Progenitor cell of endocrine pancreas (in vitro differentiated cells): ENCODE results near the gene KLKB1. TPM values are rescaled to one million over a fixed set of nuclear protein-coding genes. Genes with fewer than 3 reads are reported as not detected.

Experiments
- DNase-seq: peaks from one replicate; pipeline ENCODE4 v3.0.0; 2021; ENCODE audit warnings: low spot score; ENCODE audit not compliant: unreplicated experiment
- H3K27ac Mint-ChIP-seq: 2 replicates; pipeline ENCODE4 v1.8.0; 2021; ENCODE audit warnings: mild to moderate bottlenecking, moderate library complexity, mixed read lengths
- H3K27me3 Mint-ChIP-seq: 2 replicates; pipeline ENCODE4 v1.8.0; 2021; ENCODE audit warnings: mixed read lengths
- H3K36me3 Mint-ChIP-seq: 2 replicates; pipeline ENCODE4 v1.8.0; 2022; ENCODE audit warnings: mixed read lengths; ENCODE audit not compliant: insufficient read depth
- H3K4me1 Mint-ChIP-seq: 2 replicates; pipeline ENCODE4 v1.8.0; 2021; ENCODE audit warnings: low read depth, mixed read lengths
- H3K4me3 Mint-ChIP-seq: 2 replicates; pipeline ENCODE4 v1.8.0; 2021; ENCODE audit warnings: low read depth, mild to moderate bottlenecking, moderate library complexity, mixed read lengths
- H3K9me3 Mint-ChIP-seq: 2 replicates; pipeline ENCODE4 v1.8.0; 2021; ENCODE audit warnings: low read depth, mixed read lengths
- total RNA-seq: library from RNA; stranded (reverse); gene quantifications from 2 replicates; pipeline ENCODE4 v1.2.1, GENCODE V29; 2021
- TF ChIP-seq, protein P1 (sequence below): fragments of 200-600 bp; sonication (generic); IDR thresholded peaks from one replicate; pipeline ENCODE4 v1.5.0; 2021; ENCODE audit warnings: antibody characterized with exemption, mild to moderate bottlenecking; ENCODE audit not compliant: unreplicated experiment

KLKB1 gene
- total RNA-seq, 1 donor from 2014 or later = not detected

DNA sequence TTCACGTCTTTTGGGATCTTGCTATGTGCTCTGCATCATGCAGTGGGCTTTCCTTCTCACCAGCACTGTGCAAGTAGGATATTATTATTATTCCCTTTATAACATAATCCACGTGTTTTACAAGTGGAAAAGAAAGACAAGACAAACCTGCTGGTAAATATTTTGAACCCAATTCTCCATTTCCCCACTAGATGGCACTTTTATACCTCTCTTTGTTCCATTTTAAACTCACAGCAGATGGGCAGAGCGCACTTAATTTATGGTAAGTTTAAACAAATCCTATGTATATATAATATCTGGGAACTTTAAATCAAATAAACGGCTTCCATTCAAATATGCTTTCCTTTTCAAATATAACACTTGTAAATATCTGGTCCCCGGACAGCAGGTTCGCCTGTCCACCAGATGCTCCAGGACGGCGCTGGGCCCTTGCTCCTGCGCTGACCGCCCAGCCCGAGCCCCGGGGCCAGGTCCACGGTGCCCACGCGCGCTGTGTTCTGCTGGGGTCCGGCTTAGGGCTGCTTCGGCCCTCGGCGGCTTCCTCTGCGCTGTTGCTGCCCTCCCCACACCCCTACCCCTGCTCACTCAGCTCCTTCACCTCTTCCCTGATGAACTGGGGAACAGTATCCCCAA lies 69.8 kb downstream of the KLKB1 start:
- TF ChIP-seq, protein P1, sequence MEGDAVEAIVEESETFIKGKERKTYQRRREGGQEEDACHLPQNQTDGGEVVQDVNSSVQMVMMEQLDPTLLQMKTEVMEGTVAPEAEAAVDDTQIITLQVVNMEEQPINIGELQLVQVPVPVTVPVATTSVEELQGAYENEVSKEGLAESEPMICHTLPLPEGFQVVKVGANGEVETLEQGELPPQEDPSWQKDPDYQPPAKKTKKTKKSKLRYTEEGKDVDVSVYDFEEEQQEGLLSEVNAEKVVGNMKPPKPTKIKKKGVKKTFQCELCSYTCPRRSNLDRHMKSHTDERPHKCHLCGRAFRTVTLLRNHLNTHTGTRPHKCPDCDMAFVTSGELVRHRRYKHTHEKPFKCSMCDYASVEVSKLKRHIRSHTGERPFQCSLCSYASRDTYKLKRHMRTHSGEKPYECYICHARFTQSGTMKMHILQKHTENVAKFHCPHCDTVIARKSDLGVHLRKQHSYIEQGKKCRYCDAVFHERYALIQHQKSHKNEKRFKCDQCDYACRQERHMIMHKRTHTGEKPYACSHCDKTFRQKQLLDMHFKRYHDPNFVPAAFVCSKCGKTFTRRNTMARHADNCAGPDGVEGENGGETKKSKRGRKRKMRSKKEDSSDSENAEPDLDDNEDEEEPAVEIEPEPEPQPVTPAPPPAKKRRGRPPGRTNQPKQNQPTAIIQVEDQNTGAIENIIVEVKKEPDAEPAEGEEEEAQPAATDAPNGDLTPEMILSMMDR = peak; percentile 72
- no peak for DNase-seq

DNA sequence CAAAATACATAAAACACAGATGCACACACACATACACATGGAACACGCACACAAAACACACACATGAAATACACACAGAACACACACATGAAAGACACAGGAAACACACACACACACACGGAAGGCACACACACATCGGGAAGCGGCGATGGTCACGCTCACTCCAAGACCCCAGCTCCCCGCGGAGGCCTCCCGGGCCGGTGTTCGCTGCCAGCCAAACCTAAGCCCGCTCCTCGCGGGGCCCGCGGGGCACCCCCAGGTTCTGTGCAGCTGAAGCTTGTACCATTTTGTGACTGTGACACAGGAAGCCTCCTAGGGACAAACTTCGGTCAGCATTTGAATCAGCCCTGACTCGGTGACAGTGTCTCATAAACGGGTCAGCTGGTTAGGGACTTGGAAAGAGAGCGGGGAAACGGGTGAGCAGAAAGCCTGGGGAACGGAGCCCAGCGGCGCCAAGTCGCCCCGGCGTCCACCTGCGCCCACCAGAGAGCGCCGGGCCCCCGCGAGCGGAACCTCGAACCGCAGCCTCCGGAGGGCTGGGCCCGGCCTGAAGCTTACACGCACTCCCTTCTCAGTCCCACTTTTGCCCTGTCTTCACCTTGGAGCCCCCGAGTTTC lies 70.8 kb downstream of the KLKB1 start:
- Mint-ChIP-seq H3K9me3 (no peaks in the 10 kb centered on the region), H3K4me1 (peaks cover 5% of the 10 kb centered on the region), H3K27ac (no peak overlapping the region), H3K4me3 (no peak overlapping the region), H3K36me3 (no peaks in the 10 kb centered on the region), H3K27me3 (peaks cover 5% of the 10 kb centered on the region)
- TF ChIP-seq, protein P1 = no peak
- DNase-seq = no peak

More for the DNA sequence above, 69.8 kb downstream of the KLKB1 start:
- Mint-ChIP-seq H3K27ac (no peak overlapping the region), H3K36me3 (no peaks in the 10 kb centered on the region), H3K27me3 (peaks cover 5% of the 10 kb centered on the region), H3K9me3 (no peaks in the 10 kb centered on the region), H3K4me3 (no peak overlapping the region), H3K4me1 (peaks cover 5% of the 10 kb centered on the region)

DNA sequence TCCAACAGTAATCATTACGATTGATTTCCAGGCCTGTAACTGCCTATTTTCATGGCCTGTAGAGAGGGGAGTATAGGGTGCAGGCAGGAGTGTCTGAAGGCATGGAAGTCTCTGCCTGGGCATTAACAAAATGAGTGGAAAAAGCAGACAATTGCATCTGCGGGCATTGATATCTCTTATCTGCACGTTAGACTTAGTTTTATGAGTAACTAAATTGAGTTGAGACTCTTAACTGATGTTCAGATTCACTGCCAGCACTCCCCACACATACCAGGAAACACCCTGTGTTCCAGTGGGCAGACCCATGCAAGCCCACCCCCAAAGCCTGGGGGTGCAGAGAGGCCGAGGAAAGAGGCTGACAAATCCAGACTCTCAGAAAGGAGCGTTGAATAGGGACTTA lies 72.0 kb downstream of the KLKB1 start:
- TF ChIP-seq, protein P1 = no peak
- Mint-ChIP-seq H3K9me3 (no peaks in the 10 kb centered on the region), H3K27me3 (peaks cover 5% of the 10 kb centered on the region), H3K4me1 (peaks cover 5% of the 10 kb centered on the region), H3K27ac (no peak overlapping the region), H3K36me3 (no peaks in the 10 kb centered on the region), H3K4me3 (no peak overlapping the region)
- no peak for DNase-seq

DNA sequence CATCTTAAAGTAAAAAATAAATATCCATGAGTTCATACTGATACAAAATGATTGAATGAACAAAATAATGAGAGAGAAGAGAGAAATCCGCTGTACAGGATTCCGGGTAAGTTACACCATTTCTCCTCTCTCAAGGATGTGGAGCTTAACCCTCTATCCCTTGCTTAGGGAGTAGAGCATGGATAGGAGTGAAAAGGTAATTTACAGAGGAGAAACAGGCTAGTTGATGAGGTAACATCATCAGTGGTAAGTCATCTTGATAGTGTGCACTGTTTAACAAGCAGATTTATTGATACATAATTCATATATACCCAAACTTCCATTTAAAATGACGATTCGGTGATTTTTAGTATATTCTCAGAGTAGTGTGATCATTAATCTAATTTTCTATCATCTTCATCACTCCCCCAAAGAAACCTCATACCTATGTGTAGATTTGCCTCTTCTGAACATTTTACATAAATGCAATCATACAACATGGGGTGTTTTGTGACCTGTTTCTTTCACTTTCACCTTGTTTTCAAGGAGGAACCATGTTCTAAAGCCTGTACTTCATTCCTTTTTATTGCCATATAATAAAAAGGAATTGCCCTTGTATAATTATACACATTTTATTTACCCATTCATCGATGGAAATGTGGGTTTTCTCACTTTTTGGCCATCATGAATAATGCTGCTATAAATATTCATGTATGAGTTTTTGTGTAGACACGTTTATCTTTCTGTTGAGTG lies 73.5 kb downstream of the KLKB1 start:
- no peaks in the 10 kb centered on the region for H3K36me3 Mint-ChIP-seq
- H3K9me3 Mint-ChIP-seq = no peaks in the 10 kb centered on the region
- H3K4me1 Mint-ChIP-seq = peaks cover 5% of the 10 kb centered on the region

DNA sequence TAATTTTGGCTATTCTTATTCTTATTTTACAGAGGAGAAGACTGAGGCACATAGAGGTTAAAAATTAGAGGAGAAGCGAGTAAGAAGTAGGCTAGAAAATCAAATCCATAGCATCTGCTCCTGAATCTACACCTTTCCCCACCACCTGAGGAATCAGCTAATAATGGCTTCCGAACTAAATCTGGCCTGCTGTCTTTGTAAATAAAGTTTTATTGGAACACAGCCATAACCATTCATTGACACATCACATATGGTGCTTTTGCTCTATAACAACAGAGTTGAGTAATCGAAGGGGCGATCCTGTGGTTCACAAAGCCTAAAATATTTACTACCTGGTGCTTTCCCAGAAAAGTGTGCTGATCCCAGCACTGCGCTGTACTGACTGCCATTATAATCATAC lies 76.9 kb downstream of the KLKB1 start:
- DNase-seq = no peak
- TF ChIP-seq, protein P1 = no peak
- Mint-ChIP-seq H3K9me3 (no peaks in the 10 kb centered on the region), H3K4me1 (peaks cover 2% of the 10 kb centered on the region), H3K27ac (no peak overlapping the region), H3K36me3 (no peaks in the 10 kb centered on the region), H3K27me3 (peaks cover 3% of the 10 kb centered on the region), H3K4me3 (no peak overlapping the region)

More for the DNA sequence above, 73.5 kb downstream of the KLKB1 start:
- TF ChIP-seq, protein P1 = no peak
- no peak for DNase-seq
- Mint-ChIP-seq H3K27me3 (peaks cover 5% of the 10 kb centered on the region), H3K27ac (no peak overlapping the region), H3K4me3 (no peak overlapping the region)
